ENCODE measurements around the gene DEPDC1B. TPM values are rescaled to one million over a fixed set of nuclear protein-coding genes. Genes with fewer than 3 reads are reported as not detected.

The DEPDC1B gene
- total and polyA plus RNA-seq, 3 experiments from 2014 or later: 0.85 to 14.7 (median 11.3) TPM

- Mint-ChIP-seq H3K4me3 (no peak overlapping the region), H3K4me1 (no peaks in the 10 kb centered on the region), H3K27me3 (peaks cover 0 to 2% of the 10 kb centered on the region in 2 donors), H3K36me3 (no peaks in the 10 kb centered on the region), H3K9me3 (no peaks in the 10 kb centered on the region), H3K27ac (no peak overlapping the region)
- CTCF ChIA-PET: no interaction called here
- H3K27me3 ChIP-seq (ENCODE audit: insufficient read depth, low read length, poor library complexity, severe bottlenecking): no peaks in the 10 kb centered on the region
- no peak for DNase-seq
- no peaks in the 10 kb centered on the region for H3K36me3 ChIP-seq (ENCODE audit: insufficient read depth, low read length)
- no peaks in the 10 kb centered on the region for H3K4me1 ChIP-seq (ENCODE audit: insufficient read depth, low read length)
- POLR2A ChIA-PET: no interaction called here
- no peak overlapping the region for H3K4me3 ChIP-seq (ENCODE audit: low read length)
- no peaks in the 10 kb centered on the region for H3K9me3 ChIP-seq (ENCODE audit: low read length)
- no peak overlapping the region for H3K27ac ChIP-seq (ENCODE audit: low read depth, low read length)
These were observed 148.1 kb downstream of the DEPDC1B start for GRCh38 chr5:60551829-60552228.

GRCh38 chr5:60551250-60551649, 148.7 kb downstream of the DEPDC1B start:
- no peaks in the 10 kb centered on the region for H3K4me1 Mint-ChIP-seq
- Histone ChIP-seq H3K27me3 (ENCODE audit: insufficient read depth, low read length, poor library complexity, severe bottlenecking) (no peaks in the 10 kb centered on the region), H3K27ac (ENCODE audit: low read depth, low read length) (no peak overlapping the region), H3K36me3 (ENCODE audit: insufficient read depth, low read length) (no peaks in the 10 kb centered on the region), H3K4me3 (ENCODE audit: low read length) (no peak overlapping the region), H3K4me1 (ENCODE audit: insufficient read depth, low read length) (no peaks in the 10 kb centered on the region), H3K9me3 (ENCODE audit: low read length) (no peaks in the 10 kb centered on the region)
- POLR2A ChIA-PET: no interaction called here
- H3K27me3 Mint-ChIP-seq: peaks cover 0 to 2% of the 10 kb centered on the region in 2 donors
- CTCF ChIA-PET: no interaction called here
- no peak overlapping the region for H3K4me3 Mint-ChIP-seq
- H3K27ac Mint-ChIP-seq: no peak overlapping the region
- no peak for DNase-seq
- H3K36me3 Mint-ChIP-seq: no peaks in the 10 kb centered on the region
- H3K9me3 Mint-ChIP-seq: no peaks in the 10 kb centered on the region

GRCh38 chr5:60550311-60550710, 149.7 kb downstream of the DEPDC1B start:
- H3K4me1 Mint-ChIP-seq: no peaks in the 10 kb centered on the region

DNA sequence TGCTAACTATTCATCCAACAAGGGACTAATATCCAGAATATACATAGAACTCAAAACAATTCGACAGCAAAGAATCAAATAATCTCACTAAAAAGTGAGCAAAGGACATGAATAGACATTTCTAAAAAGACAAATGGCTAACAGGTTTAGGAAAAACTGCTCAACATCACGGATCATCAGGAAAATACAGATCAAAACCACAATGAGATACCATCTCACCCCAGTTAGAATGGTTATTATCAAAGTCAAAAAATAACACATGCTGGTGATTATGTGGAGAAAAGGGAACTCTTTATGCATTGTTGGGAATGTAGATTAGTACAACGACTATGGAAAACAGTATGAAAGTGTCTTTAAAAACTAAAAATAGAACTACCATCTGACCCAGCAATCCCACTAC, 150.1 kb downstream of the DEPDC1B start:
- no peak overlapping the region for H3K27ac ChIP-seq (ENCODE audit: low read depth, low read length)
- Mint-ChIP-seq H3K27me3 (peaks cover 0 to 2% of the 10 kb centered on the region in 2 donors), H3K36me3 (no peaks in the 10 kb centered on the region), H3K4me1 (no peaks in the 10 kb centered on the region), H3K27ac (no peak overlapping the region), H3K4me3 (no peak overlapping the region), H3K9me3 (no peaks in the 10 kb centered on the region)
- DNase-seq: no peak
- no peaks in the 10 kb centered on the region for H3K9me3 ChIP-seq (ENCODE audit: low read length)
- POLR2A ChIA-PET: no interaction called here
- H3K36me3 ChIP-seq (ENCODE audit: insufficient read depth, low read length): no peaks in the 10 kb centered on the region
- no peaks in the 10 kb centered on the region for H3K27me3 ChIP-seq (ENCODE audit: insufficient read depth, low read length, poor library complexity, severe bottlenecking)
- CTCF ChIA-PET: no interaction called here
- H3K4me3 ChIP-seq (ENCODE audit: low read length): no peak overlapping the region
- no peaks in the 10 kb centered on the region for H3K4me1 ChIP-seq (ENCODE audit: insufficient read depth, low read length)

More at GRCh38 chr5:60550311-60550710, 149.7 kb downstream of the DEPDC1B start:
- Mint-ChIP-seq H3K27me3 (peaks cover 0 to 2% of the 10 kb centered on the region in 2 donors), H3K4me3 (no peak overlapping the region), H3K36me3 (no peaks in the 10 kb centered on the region), H3K9me3 (no peaks in the 10 kb centered on the region), H3K27ac (no peak overlapping the region)
- no peaks in the 10 kb centered on the region for H3K4me1 ChIP-seq (ENCODE audit: insufficient read depth, low read length)
- no peaks in the 10 kb centered on the region for H3K36me3 ChIP-seq (ENCODE audit: insufficient read depth, low read length)
- ChIA-PET POLR2A (no interaction called here), CTCF (no interaction called here)
- no peak overlapping the region for H3K4me3 ChIP-seq (ENCODE audit: low read length)
- DNase-seq: no peak
- no peak overlapping the region for H3K27ac ChIP-seq (ENCODE audit: low read depth, low read length)
- H3K27me3 ChIP-seq (ENCODE audit: insufficient read depth, low read length, poor library complexity, severe bottlenecking): no peaks in the 10 kb centered on the region
- no peaks in the 10 kb centered on the region for H3K9me3 ChIP-seq (ENCODE audit: low read length)

Other genes with a start within 250 kb of the DEPDC1B start
- under 1 TPM; 0.11 to 0.18 TPM for gene ELOVL7, start 144.1 kb upstream of the DEPDC1B start, total RNA-seq
- gene ELOVL7, start 144.1 kb upstream of the DEPDC1B start, polyA plus RNA-seq: not detected
- gene ERCC8, start 244.9 kb upstream of the DEPDC1B start, total RNA-seq: 10 to 100 TPM; 14.0 to 14.4 TPM
- gene ERCC8, start 244.9 kb upstream of the DEPDC1B start, polyA plus RNA-seq: 11.8 TPM
- gene NDUFAF2, start 245.0 kb upstream of the DEPDC1B start, total RNA-seq: 10 to 100 TPM; 43.9 to 46.8 TPM
- 37.7 TPM for gene NDUFAF2, start 245.0 kb upstream of the DEPDC1B start, polyA plus RNA-seq